Endothelial cell of umbilical vein (primary cell): Measurements from ENCODE around the gene PRRX1. TPM values are rescaled to one million over a fixed set of nuclear protein-coding genes. Genes with fewer than 3 reads are reported as not detected.

ENCODE experiments used
- BruUV-seq: library from RNA; stranded (reverse); fragments of 400-500 nt; replicated peaks from 2 replicates; lab custom pipeline; 2021; lab: Mats Ljungman, UMichigan
- CTCF ChIA-PET: fragments of 300-600, 350-600 bp; sonication (Branson Sonifier 250); formaldehyde crosslinking; loops from one replicate; lab custom pipeline; 2021; ENCODE audit warnings: antibody characterized with exemption, inconsistent platforms; lab: Charles Lee
- POLR2A ChIA-PET: fragments of 300-600, 350-600 bp; sonication (Branson Sonifier 250); formaldehyde crosslinking; loops from one replicate; lab custom pipeline; 2021; ENCODE audit warnings: antibody characterized with exemption, inconsistent platforms; lab: Charles Lee
- DNase-seq: peaks from one replicate; pipeline ENCODE4 v3.0.0-alpha.2; 2011; ENCODE audit warnings: low read depth, low spot score
- FAIRE-seq: peaks from 2 replicates; lab custom pipeline; 2011; peaks lifted over from hg19 to GRCh38; lab: Jason Lieb, UNC
- H2AFZ ChIP-seq: 2 replicates; pipeline ENCODE4 v1.6.0; 2012; ENCODE audit warnings: low read depth, low read length, control low read depth, inconsistent platforms
- H3K27ac ChIP-seq: 2 replicates; pipeline ENCODE4 v1.5.1; 2011; ENCODE audit warnings: low read depth, mild to moderate bottlenecking, control low read depth, low read length, moderate library complexity; ENCODE audit not compliant: insufficient read depth
- H3K27me3 ChIP-seq, 2 experiments: 2 replicates each; pipeline versions ENCODE4 v1.6.0 to v1.6.1; 2011; ENCODE audit warnings: low read length in 2 of 2, mixed read lengths in 1 of 2; ENCODE audit not compliant: control insufficient read depth in 2 of 2, insufficient read depth in 2 of 2
- H3K36me3 ChIP-seq, 2 experiments: 2 replicates in 1 of 2; 3 replicates in 1 of 2; pipeline ENCODE4 v1.5.1; 2011; ENCODE audit warnings: low read length in 2 of 2, mild to moderate bottlenecking in 1 of 2, moderate library complexity in 1 of 2; ENCODE audit not compliant: control insufficient read depth in 2 of 2, insufficient read depth in 2 of 2; ENCODE audit errors: extremely low read depth in 1 of 2
- H3K4me1 ChIP-seq: 3 replicates; pipeline ENCODE4 v1.5.1; 2011; ENCODE audit warnings: mild to moderate bottlenecking, low read length; ENCODE audit not compliant: control insufficient read depth, insufficient read depth; ENCODE audit errors: extremely low read depth
- H3K4me2 ChIP-seq: 2 replicates; pipeline ENCODE4 v1.6.1; 2011; ENCODE audit warnings: low read length, control low read depth, mixed read lengths; ENCODE audit not compliant: insufficient read depth
- H3K4me3 ChIP-seq, 3 experiments: fragments of 200-600 bp in 1 of 3; sonication (generic), shearing (Covaris generic) in 1 of 3; replicated peaks in 1 of 3; 2 replicates each; pipeline ENCODE4 v1.5.1; 2011 to 2016; ENCODE audit warnings: control low read depth in 3 of 3, low read length in 3 of 3, mild to moderate bottlenecking in 2 of 3, inconsistent platforms in 1 of 3, low read depth in 1 of 3, moderate library complexity in 1 of 3; ENCODE audit not compliant: insufficient read depth in 1 of 3
- H3K79me2 ChIP-seq: 2 replicates; pipeline ENCODE4 v1.6.0; 2012; ENCODE audit warnings: low read length, inconsistent platforms; ENCODE audit not compliant: control insufficient read depth, insufficient read depth
- H3K9ac ChIP-seq: replicated peaks from 2 replicates; pipeline ENCODE3; 2011; ENCODE audit warnings: low read length, control low read depth; ENCODE audit not compliant: insufficient read depth; ENCODE audit errors: extremely low read depth
- H3K9me1 ChIP-seq: replicated peaks from 3 replicates; pipeline ENCODE4 v1.6.0; 2011; ENCODE audit warnings: mild to moderate bottlenecking, low read length; ENCODE audit not compliant: control insufficient read depth, insufficient read depth; ENCODE audit errors: extremely low read depth
- H3K9me3 ChIP-seq: replicated peaks from 2 replicates; pipeline ENCODE4 v1.5.1; 2012; ENCODE audit warnings: low read length, inconsistent platforms; ENCODE audit not compliant: control insufficient read depth, insufficient read depth
- H4K20me1 ChIP-seq: replicated peaks from 2 replicates; pipeline ENCODE3; 2011; ENCODE audit warnings: mild to moderate bottlenecking, low read length; ENCODE audit not compliant: control insufficient read depth, insufficient read depth; ENCODE audit errors: extremely low read depth
- EZH2 ChIP-seq: IDR thresholded peaks from 2 replicates; pipeline ENCODE4 v1.6.1; 2012; ENCODE audit warnings: borderline replicate concordance, low read depth, mild to moderate bottlenecking, moderate library complexity, low read length, inconsistent platforms; ENCODE audit not compliant: severe bottlenecking
- FOS ChIP-seq: IDR thresholded peaks from 2 replicates; pipeline ENCODE4 v1.6.1; 2011; ENCODE audit warnings: mild to moderate bottlenecking, low read length, moderate library complexity, borderline replicate concordance; ENCODE audit not compliant: insufficient read depth
- GATA2 ChIP-seq: IDR thresholded peaks from 2 replicates; pipeline ENCODE4 v1.7.0; 2011; ENCODE audit warnings: low read depth, mild to moderate bottlenecking, moderate library complexity, mixed read lengths, low read length; ENCODE audit not compliant: insufficient read length, insufficient read depth
- JUN ChIP-seq: IDR thresholded peaks from 2 replicates; pipeline ENCODE4 v1.6.1; 2011; ENCODE audit warnings: borderline replicate concordance, low read depth; ENCODE audit not compliant: insufficient read length, insufficient read depth
- MYC ChIP-seq: IDR thresholded peaks from one replicate; pipeline ENCODE4 v1.6.1; 2011; ENCODE audit warnings: mild to moderate bottlenecking, low read depth, low read length
- POLR2A ChIP-seq: IDR thresholded peaks from 2 replicates; pipeline ENCODE4 v1.6.1; 2012; ENCODE audit warnings: low read depth, mild to moderate bottlenecking, control low read depth, low read length
- POLR2AphosphoS5 ChIP-seq: IDR thresholded peaks from 2 replicates; pipeline ENCODE4 v1.6.1; 2012; ENCODE audit warnings: low read depth, mild to moderate bottlenecking, control low read depth, low read length, moderate library complexity; ENCODE audit not compliant: insufficient read depth
- dilution Hi-C: fragments of 300-500 bp; cut with MboI; formaldehyde crosslinking; loops from one replicate; pipeline ENCODE4 v1.15.0; 2019; ENCODE audit warnings: low sequenced_read_pairs; ENCODE audit not compliant: extremely low pct_ligation_motif_present
- intact Hi-C: fragments of 100-400 bp; cut with micrococcal nuclease; formaldehyde crosslinking; loops from one replicate; pipeline ENCODE4 v1.10.0; 2022
- polyA plus RNA-seq, 4 experiments: library from polyadenylated mRNA; depleted of rRNA in 3 of 4; stranded (reverse) in 3 of 4; unstranded in 1 of 4; fragments of >200 nt; gene quantifications; 2 replicates each; pipeline versions ENCODE4 v1.2.1 to v1.2.3, GENCODE V29; 2011 to 2012; ENCODE audit warnings: missing spikeins in 1 of 4
- total RNA-seq: library from RNA; stranded (reverse); gene quantifications from 2 replicates; pipeline ENCODE4 v1.2.3, GENCODE V29; 2021
- TF ChIP-seq, protein P1 (sequence below): IDR thresholded peaks from 2 replicates; pipeline ENCODE4 v1.6.1; 2011; ENCODE audit not compliant: insufficient read depth, insufficient read length
- TF ChIP-seq, protein P2 (sequence below), 2 donors: IDR thresholded peaks; 1 replicate in 1 of 2; 2 replicates in 1 of 2; pipeline ENCODE4 v1.5.1; 2011; ENCODE audit warnings: low read length in 2 of 2, mild to moderate bottlenecking in 2 of 2, moderate library complexity in 2 of 2, control low read depth in 1 of 2, inconsistent platforms in 1 of 2, low read depth in 1 of 2; ENCODE audit not compliant: insufficient read depth in 1 of 2; ENCODE audit errors: extremely low read depth in 1 of 2

PRRX1 gene
- total and polyA plus RNA-seq, 2 donors (not counting 3 experiments of a cell fraction or from before 2014, with no cell fraction given), result 0.03 TPM; not detected in 1

DNA sequence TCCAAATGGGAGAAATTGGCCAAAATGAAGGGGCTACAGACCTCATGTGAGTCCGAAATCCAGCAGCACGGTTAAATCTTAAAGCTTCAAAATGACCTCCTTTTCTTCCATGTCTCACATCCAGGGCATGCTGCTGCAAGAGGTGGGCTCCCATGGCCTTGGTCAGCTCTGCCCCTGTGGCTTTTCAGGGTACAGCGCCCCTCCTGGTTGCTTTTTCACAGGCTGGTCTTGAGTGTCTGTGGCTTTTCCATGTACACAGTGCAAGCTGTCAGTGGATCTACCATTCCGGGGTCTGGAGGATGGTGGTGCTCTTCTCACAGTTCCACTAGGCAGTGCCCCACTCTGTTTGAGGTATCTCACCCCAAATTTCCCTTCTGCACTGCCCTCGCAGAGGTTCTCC, 78.7 kb downstream of the PRRX1 start:
- ChIA-PET POLR2A (no interaction called here), CTCF (interaction anchor here (1.2 to 1.9 kb wide), 2 partner anchors 11 to 53 kb away, joined by 3 to 7 read pairs; no protein-coding TSS in a partner anchor)
- no peaks in the 10 kb centered on the region for H3K36me3 ChIP-seq
- no peaks in the 10 kb centered on the region for H3K9me1 ChIP-seq
- TF ChIP-seq, protein P1, sequence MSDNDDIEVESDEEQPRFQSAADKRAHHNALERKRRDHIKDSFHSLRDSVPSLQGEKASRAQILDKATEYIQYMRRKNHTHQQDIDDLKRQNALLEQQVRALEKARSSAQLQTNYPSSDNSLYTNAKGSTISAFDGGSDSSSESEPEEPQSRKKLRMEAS, result no peak
- TF ChIP-seq EZH2 (no peak), JUN (no peak), POLR2A (no peak), MYC (no peak), GATA2 (no peak), POLR2AphosphoS5 (no peak), FOS (no peak)
- TF ChIP-seq, protein P2, sequence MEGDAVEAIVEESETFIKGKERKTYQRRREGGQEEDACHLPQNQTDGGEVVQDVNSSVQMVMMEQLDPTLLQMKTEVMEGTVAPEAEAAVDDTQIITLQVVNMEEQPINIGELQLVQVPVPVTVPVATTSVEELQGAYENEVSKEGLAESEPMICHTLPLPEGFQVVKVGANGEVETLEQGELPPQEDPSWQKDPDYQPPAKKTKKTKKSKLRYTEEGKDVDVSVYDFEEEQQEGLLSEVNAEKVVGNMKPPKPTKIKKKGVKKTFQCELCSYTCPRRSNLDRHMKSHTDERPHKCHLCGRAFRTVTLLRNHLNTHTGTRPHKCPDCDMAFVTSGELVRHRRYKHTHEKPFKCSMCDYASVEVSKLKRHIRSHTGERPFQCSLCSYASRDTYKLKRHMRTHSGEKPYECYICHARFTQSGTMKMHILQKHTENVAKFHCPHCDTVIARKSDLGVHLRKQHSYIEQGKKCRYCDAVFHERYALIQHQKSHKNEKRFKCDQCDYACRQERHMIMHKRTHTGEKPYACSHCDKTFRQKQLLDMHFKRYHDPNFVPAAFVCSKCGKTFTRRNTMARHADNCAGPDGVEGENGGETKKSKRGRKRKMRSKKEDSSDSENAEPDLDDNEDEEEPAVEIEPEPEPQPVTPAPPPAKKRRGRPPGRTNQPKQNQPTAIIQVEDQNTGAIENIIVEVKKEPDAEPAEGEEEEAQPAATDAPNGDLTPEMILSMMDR (IDR thresholded peaks at IDR 0.05; ENCODE audit: extremely low read depth in 1 of 2, insufficient read depth in 1 of 2, low read depth in 1 of 2, low read length in 2 of 2), result no peak
- no peaks in the 10 kb centered on the region for H4K20me1 ChIP-seq
- no peaks in the 10 kb centered on the region for H3K4me1 ChIP-seq
- no peaks in the 10 kb centered on the region for H3K9me3 ChIP-seq
- intact Hi-C loops (no loop called here), dilution Hi-C loops (no loop called here)
- H3K4me2 ChIP-seq, result no peak overlapping the region
- FAIRE-seq (no peak), DNase-seq (no peak)
- no peaks in the 10 kb centered on the region for H3K27me3 ChIP-seq
- no peaks in the 10 kb centered on the region for H3K79me2 ChIP-seq
- no peak overlapping the region for H3K27ac ChIP-seq
- H3K9ac ChIP-seq, result no peak overlapping the region
- no peak overlapping the region for H2AFZ ChIP-seq
- BruUV-seq, result no TSS peak
- no peak overlapping the region for H3K4me3 ChIP-seq
